Stimulated activated CD8-positive, alpha-beta memory T cell treated with anti-CD3 and anti-CD28 coated beads, Interleukin-7, amount 100 ng/mL, for 4 hours (primary cell): ENCODE results near the gene ESYT3.
"Not testable (repeated sequence)": the region's sequence is repeated elsewhere in the genome, so short reads cannot be mapped to it uniquely, and the experiment has no call there.

Source experiments
- DNase-seq, 2 donors: peaks; one replicate each; pipeline ENCODE4 v3.0.0-alpha.2; 2020; ENCODE audit warnings: low read depth in 2 of 2

ESYT3 gene

GRCh38 chr3:138461246-138461645 lies 26.8 kb downstream of the ESYT3 start:
- DNase-seq, result no peak

DNA sequence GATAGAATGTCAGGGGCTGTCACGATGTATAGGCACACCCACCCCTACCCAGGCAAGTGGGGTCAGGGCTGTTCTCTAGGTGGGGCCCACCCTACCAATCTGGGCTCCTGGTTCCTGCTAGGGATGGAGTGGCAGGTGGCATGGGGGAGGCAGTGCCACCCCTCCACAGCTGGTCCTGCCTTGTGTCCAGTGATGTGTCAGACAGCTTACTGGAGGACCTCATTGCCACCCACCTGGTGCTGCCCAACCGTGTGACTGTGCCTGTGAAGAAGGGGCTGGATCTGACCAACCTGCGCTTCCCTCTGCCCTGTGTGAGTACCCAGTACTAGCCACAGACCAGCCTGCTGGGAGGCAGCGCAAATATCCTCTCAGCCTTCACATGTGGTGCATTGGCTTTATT lies 27.5 kb downstream of the ESYT3 start:
- DNase-seq, result no peak

GRCh38 chr3:138463724-138464490 lies 29.5 kb downstream of the ESYT3 start:
- DNase-seq, result no peak

- DNase-seq, result no peak
These were observed 30.1 kb downstream of the ESYT3 start for GRCh38 chr3:138464491-138464860.

GRCh38 chr3:138465451-138465850 lies 31.0 kb downstream of the ESYT3 start:
- DNase-seq, result no peak

DNA sequence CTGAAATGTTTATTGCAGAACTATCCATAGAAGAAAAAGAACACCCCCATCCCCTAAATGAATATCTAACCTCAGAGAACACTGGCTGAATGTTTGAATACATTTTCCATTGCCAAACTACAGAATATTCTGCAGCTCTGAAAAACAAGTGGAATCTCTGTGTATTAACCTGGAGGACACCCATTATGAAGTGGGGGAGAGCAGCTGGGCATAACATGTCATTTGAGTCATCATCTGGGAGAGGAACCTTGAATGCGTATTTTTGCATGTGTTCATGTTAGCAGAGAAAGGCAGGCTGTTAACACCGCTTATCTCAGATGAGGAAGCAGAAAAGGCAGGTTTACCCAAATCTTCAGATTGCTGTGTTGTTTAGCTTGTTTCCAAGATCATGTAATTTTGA lies 31.5 kb downstream of the ESYT3 start:
- DNase-seq, result no peak

DNA sequence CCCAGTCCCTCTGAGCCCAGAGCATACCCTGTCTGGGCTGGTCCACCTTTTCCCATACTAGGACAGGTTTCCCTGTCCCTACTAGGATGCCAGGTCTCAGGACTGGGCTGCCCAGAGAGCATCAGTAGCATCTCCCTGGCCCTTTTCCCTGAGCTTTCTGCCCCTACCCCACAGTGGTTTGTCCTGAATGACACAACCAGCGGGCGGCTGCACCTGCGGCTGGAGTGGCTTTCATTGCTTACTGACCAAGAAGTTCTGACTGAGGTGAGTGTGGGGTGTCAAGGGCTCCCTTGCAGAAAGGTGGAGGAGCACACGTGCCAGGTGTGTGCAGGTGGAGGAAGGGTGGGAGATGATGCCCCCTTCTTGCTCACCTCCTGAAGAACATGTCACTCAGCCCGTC lies 33.5 kb downstream of the ESYT3 start:
- no peak for DNase-seq

DNA sequence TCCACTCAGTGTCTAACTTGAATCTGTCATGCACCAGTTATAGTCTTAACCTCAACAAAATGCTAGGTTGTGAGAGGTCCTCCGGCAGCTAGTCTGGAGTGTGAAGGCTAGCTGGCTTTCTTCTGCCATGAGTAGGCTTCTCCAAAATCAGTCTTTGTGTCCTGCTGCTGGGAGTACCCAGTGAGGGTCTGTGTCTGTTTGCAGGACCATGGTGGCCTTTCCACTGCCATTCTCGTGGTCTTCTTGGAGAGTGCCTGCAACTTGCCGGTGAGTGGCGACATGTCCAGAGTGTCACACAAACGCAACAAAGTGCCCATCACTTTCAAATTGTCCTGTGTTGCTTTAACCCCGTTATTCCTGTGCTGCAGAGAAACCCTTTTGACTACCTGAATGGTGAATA lies 34.0 kb downstream of the ESYT3 start:
- DNase-seq, result no peak

DNA sequence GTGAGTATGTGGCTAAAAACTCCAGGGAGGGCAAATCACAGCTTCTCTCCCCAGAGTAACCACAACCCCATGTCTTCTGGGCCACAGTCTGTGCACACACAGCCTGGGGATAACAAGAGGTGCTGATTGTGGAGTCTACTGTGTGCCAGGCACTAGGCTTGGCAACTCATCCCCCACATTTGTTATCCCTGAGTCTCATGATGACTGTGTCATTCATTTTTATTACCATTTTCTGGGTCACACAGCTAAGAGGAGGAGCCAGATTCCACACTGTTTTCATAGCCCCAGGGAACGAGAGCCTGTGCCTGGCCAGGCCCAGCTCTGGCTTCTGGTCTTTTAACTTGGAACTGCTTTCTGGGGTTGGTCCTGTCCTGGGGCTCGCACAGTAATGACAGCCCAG lies 34.5 kb downstream of the ESYT3 start:
- no peak for DNase-seq

- no peak for DNase-seq
These were observed 35.5 kb downstream of the ESYT3 start for GRCh38 chr3:138469874-138470273.

GRCh38 chr3:138470687-138471086 lies 36.3 kb downstream of the ESYT3 start:
- DNase-seq, result no peak

DNA sequence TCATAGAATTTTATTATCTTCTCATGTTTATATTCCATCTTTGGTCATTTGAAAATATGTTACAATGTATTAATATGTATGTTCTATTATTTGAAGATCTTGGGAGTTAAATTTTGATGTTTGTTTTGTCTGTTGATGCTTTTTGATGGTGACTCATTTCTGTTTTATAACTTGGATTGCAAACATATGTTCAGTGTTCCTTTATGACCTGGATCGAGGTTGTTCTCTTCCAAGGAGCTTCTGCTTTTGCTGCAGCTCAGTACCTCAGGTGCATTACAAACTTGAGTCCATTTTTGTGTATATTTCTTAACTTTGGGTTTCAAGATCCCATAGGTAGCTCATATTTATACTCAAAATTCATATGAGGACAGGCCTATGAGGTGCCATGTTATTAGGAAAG lies 37.1 kb downstream of the ESYT3 start:
- DNase-seq, result no peak

- DNase-seq, result no peak
These were observed 37.9 kb downstream of the ESYT3 start for GRCh38 chr3:138472141-138472825.

- DNase-seq, result no peak
These were observed 39.0 kb downstream of the ESYT3 start for GRCh38 chr3:138473391-138473790.

DNA sequence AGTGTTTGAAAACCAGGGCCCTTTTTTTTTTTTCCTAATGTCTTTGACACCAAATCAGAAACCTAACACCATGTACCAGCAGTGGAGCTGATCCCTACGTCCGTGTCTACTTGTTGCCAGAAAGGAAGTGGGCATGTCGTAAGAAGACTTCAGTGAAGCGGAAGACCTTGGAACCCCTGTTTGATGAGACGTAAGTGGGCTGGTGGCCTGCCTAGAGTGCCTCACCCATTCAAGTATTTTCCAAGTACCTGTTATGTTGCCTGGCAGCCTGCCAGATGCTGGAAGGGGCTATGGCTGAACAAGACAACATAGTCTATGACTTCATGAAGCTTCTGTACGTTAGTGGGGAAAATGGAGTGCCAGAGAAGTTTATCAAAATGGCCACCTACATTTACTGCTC lies 39.7 kb downstream of the ESYT3 start:
- no peak for DNase-seq

DNA sequence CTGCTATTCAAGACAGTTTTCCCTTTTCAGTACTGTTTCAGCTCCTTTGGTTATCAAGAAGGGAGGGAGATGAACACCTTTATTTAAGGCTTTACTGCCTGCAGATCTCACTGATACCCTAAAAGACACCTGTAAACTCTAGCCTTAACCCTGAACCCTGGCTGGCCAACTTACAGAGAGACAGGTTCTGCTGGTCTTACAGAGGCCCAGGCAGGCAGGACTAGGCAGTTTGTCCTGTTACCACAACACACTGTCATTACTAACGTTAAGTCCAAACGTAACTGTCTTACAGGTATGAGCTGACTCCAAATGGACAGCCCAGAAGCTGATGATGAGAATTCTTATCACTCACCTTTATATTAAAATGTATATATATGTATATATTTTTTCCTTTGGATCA lies 42.1 kb downstream of the ESYT3 start:
- no peak for DNase-seq

- DNase-seq, result no peak
These were observed 42.7 kb downstream of the ESYT3 start for GRCh38 chr3:138477120-138477519.

GRCh38 chr3:138477801-138478200 lies 43.4 kb downstream of the ESYT3 start:
- no peak for DNase-seq

DNA sequence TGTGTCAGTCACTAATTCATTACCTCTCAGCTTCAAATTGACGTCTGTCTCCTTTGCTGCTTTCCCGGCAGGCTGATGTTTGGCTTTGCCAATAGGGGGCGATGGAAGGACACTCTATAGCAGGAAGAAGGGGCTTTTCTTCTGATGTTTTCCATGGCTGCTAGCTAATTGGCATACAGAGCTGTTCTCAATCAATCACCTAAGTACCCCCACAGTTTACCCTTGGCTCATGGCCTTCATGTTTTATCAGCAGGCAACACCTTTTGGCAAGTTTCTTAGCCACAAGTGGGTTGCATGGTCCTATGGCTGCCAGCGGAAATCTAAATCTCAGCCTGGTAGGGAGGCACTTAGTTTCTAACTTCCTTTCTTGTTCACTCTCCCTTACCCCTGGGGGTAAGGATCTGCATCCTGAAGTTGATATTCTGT lies 45.0 kb downstream of the ESYT3 start:
- DNase-seq, result no peak

DNA sequence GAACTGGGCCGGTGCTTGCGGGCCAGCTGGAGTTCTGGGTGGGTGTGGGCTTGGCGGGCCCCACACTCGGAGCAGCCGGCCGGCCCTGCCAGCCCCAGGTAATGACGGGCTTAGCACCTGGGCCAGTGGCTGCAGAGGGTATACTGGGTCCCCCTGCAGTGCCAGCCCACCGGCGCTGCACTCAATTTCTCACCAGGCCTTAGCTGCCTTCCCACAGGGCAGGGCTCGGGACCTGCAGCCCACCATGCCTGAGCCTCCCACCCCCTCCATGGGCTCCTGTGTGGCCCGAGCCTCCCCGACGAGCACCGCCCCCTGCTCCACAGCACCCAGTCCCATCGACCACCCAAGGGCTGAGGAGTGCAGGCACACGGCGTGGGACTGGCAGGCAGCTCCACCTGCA lies 50.3 kb downstream of the ESYT3 start:
- not testable (repeated sequence) for DNase-seq

GRCh38 chr3:138486580-138486979 lies 52.2 kb downstream of the ESYT3 start:
- DNase-seq, result not testable (repeated sequence)

DNA sequence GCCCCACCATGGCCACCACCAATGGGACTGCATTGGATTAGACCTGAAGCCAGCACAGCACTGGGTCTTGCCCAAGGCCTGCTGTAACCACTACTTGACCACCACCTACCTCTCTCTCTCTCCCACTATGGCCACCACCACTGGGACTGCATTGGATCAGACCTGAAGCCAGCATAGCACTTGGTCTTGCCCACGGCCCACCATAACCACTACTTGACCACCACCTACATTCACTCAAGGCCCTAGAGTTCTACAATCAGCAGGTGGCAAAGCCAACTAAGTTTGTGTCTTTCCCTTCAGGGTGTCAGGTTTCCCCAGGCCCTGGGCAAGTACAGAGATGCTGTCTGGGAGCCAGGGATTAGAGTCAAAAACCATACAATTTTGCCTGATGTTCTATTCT lies 57.6 kb downstream of the ESYT3 start:
- no peak for DNase-seq

DNA sequence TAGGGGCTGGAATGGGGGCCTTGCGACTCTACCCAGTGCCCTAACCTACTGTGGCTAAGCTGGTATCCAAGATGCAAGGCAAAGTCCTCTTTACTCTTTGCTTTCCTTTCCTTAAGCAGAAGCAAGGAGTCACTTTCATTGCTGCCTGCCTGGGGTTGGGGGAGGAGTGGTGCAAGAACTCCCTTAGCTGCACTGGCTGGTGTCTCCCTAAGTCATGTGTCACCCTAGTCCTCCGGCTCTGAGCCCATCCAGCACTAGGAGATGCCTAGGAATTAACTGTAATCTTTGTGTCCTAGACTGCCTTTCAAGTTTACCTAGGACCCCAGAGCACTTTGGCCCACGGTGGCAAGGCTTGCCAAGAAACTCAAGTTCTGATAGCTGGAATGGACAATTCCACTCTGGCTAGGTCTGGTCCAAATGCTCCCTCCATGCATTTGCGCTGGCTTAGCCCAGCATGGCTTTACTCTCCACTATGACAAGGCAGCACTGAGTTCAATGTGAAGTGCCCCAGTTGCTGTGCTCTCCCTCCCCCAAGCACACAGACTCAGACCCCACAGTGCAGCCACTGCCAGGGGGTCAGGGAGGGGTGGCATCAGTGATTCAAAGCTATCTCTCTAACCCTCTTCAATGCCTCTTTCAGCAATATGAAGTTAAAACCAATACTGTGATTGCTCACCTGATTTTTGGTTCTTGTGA lies 58.7 kb downstream of the ESYT3 start:
- no peak for DNase-seq
